GM12892 (cell line): ENCODE data around the gene NUP188.

ENCODE experiments used
- DNase-seq: peaks from one replicate; pipeline ENCODE4 v3.0.0; 2011; ENCODE audit not compliant: insufficient read length
- FAIRE-seq: peaks from 2 replicates; lab custom pipeline; 2011; peaks lifted over from hg19 to GRCh38; lab: Jason Lieb, UNC
- POLR2A ChIP-seq: IDR thresholded peaks from 2 replicates; pipeline ENCODE4 v1.6.1; 2011; ENCODE audit warnings: low read depth, low read length, control low read depth
- POLR2AphosphoS5 ChIP-seq: IDR thresholded peaks from 2 replicates; pipeline ENCODE4 v1.6.1; 2011; ENCODE audit warnings: low read depth, low read length, control low read depth
- TAF1 ChIP-seq: IDR thresholded peaks from 2 replicates; pipeline ENCODE4 v1.6.1; 2011; ENCODE audit warnings: low read depth, mild to moderate bottlenecking, control low read depth, low read length, borderline replicate concordance

The NUP188 gene

DNA sequence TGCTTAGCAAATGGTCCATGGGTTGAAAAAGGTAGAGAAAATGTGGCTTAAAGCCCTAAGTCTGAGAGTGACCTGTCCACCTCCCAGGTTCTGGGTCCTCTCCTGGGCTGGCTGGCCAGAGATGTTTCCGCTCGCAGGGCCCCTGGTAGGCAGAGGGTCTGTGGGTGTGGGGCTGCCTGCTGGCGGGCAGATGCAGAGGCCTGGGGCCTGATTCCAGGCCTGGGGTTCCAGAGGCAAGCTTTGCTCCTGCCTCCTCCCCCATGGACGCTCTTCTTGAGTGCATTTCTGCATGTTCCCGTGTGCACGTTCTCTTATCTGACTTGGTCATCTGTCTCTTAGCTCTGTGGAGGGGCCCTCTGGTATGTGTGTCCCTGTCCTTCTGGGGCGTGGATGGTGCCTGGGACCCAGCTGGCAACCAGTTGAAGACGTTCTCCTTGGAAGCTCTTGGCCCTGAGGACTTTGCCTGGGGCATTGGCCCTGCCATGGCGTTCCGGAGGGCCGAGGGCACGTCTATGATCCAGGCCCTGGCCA, 92.7 kb downstream of the NUP188 start:
- TF ChIP-seq POLR2AphosphoS5 (no peak), POLR2A (no peak), TAF1 (no peak)
- FAIRE-seq = no peak
- no peak for DNase-seq

DNA sequence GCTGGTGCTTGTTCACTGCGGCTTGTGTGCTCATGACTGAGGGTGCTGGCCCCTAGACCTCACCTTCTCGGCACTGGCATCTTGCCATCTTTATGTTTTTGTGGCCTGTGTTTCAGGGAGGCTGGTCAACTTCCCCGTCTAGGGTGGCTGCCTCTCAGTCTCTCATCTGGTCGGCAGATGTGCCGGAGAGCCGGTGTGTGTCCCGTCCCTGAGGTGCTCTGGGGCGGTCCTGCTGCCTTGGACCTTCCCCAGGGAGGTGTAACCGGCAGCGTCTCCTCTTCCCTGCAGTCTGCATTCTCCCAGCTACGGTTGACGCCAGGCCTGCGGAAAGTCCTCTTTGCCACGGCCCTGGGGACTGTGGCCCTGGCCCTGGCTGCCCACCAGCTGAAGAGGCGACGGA, 94.5 kb downstream of the NUP188 start:
- DNase-seq = no peak
- TF ChIP-seq POLR2A = no peak
- TF ChIP-seq TAF1 = no peak
- no peak for TF ChIP-seq POLR2AphosphoS5
- FAIRE-seq = no peak

GRCh38 chr9:129052592-129052991, 105.1 kb downstream of the NUP188 start:
- no peak for DNase-seq
- no peak for FAIRE-seq
- TF ChIP-seq POLR2AphosphoS5 = no peak
- TF ChIP-seq POLR2A = no peak
- no peak for TF ChIP-seq TAF1

DNA sequence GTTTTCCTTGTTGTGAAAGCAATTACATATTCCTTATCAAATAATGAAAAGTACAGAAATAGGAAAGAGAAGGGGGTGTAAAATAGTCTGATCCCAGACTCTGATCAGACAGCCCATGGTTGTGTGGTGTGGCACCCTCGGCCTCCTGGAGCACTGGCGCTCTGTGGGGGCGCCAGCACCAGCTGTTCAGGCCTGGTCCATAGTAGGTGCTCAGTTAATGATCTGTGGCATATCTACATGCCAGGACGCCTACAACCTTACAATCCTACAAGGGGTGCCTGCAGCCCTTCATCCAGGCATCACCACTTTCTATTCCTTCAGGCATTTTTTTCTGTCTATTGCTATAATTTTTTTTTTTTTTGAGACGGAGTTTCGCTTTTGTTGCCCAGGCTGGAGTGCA, 105.5 kb downstream of the NUP188 start:
- no peak for DNase-seq
- no peak for FAIRE-seq
- no peak for TF ChIP-seq POLR2A
- TF ChIP-seq TAF1 = no peak
- no peak for TF ChIP-seq POLR2AphosphoS5

DNA sequence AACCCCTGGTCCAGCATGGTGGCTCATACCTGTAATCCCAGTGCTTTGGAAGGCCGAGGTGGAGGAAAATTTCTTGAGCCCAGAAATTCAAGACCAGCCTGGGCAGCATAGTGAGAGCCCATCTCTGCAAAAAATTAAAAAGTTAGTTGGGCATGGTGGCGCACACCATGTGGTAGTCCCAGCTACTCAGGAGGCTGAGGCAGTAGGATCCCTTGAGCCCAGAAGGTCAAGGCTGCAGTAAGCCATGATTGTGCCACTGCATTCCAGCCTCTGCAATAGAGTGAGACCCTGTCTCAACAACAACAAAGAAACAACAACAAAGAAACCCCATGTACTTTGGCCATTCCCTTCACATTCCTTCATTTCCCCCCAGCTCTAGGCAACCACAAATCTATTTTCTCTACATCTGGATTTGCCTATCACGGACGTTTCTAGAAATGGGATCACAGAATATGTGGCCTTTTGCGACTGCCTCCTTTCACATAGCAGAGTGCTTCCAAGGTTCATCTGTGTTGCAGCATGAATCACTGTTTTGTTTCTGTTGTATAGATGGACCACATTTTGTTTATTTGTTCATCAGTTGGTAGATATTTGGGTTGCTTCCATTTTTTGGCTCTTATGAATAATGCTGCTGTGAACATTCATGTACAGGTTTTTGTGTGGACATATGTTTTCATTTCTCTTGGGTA, 106.8 kb downstream of the NUP188 start:
- DNase-seq = no peak
- no peak for FAIRE-seq
- no peak for TF ChIP-seq POLR2A
- TF ChIP-seq TAF1 = no peak
- no peak for TF ChIP-seq POLR2AphosphoS5
